Measurements from ENCODE around the gene CDKL2. TPM values are rescaled to one million over a fixed set of nuclear protein-coding genes. Genes with fewer than 3 reads are reported as not detected.
"Not testable (repeated sequence)": the region's sequence is repeated elsewhere in the genome, so short reads cannot be mapped to it uniquely, and the experiment has no call there.

Gene CDKL2

DNA sequence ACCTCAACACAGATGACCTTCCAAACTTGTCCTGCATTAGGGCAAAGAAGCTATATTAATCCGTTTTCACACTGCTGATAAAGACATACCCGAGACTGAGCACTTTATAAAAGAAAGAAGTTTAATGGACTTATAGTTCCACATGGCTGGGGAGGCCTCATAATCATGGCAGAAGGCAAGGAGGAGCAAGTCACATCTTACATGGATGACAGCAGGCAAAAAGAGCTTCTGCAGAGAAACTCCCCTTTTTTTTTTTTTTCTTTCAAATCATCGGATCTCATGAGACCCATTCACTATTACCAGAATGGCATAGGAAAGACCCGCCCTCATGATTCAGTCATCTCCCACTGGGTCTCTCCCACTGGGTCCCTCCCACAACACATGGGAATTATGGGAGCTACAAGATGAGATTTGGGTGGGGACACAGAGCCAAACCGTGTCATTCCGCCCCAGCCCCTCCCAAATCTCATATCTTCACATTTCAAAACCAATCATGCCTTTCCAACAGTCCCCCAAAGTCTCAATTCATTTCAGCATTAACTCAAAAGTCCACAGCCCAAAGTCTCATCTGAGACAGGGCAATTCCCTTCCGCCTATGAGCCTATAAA, 98.7 kb downstream of the CDKL2 start:
- peaks cover 15 to 66% of the 10 kb centered on the region in 2 donors for H3K36me3 ChIP-seq (replicated peaks in 1 of 2; ENCODE audit: control insufficient read depth in 2 of 2, insufficient read depth in 2 of 2, low read length in 2 of 2)
- not testable (repeated sequence) for H2BK12ac ChIP-seq (ENCODE audit: low read length); H4K91ac ChIP-seq (ENCODE audit: low read depth, low read length, poor library complexity); H3K4me2 ChIP-seq (ENCODE audit: insufficient read depth, low read length, poor library complexity, severe bottlenecking); DNase-seq (ENCODE audit: low spot score); H3K27ac ChIP-seq (replicated peaks; ENCODE audit: low read length); H3K23ac ChIP-seq (ENCODE audit: low read depth, low read length, poor library complexity); H2BK120ac ChIP-seq (ENCODE audit: low read depth, low read length); H3K14ac ChIP-seq (ENCODE audit: low read length); H3K27me3 ChIP-seq (ENCODE audit: control insufficient read depth in 3 of 3, insufficient read depth in 3 of 3, low read depth in 1 of 3, low read length in 3 of 3); H4K8ac ChIP-seq (ENCODE audit: low read depth, low read length); H3K4me3 ChIP-seq (ENCODE audit: low read length in 2 of 2); H3K9me3 ChIP-seq (replicated peaks in 1 of 2; ENCODE audit: control insufficient read depth in 2 of 2, insufficient read depth in 1 of 2, low read depth in 1 of 2, low read length in 2 of 2); H2BK15ac ChIP-seq (ENCODE audit: low read length); H2BK5ac ChIP-seq (ENCODE audit: low read length); H3K79me1 ChIP-seq (ENCODE audit: low read depth, low read length); H2AK5ac ChIP-seq (ENCODE audit: low read depth, low read length); H3K18ac ChIP-seq (ENCODE audit: low read length); H3K4ac ChIP-seq (ENCODE audit: low read length); H3K9ac ChIP-seq (ENCODE audit: low read depth, low read length, poor library complexity); H2AFZ ChIP-seq (ENCODE audit: low read length); H3K4me1 ChIP-seq (ENCODE audit: control insufficient read depth in 2 of 2, insufficient read depth in 1 of 2, low read depth in 1 of 2, low read length in 2 of 2)
- WGBS, 2 donors (ENCODE audit: extremely low coverage in 2 of 2, insufficient read length in 2 of 2, insufficient replicate concordance in 1 of 2): no CpG with 5 or more reads among the region's 7 CpGs

DNA sequence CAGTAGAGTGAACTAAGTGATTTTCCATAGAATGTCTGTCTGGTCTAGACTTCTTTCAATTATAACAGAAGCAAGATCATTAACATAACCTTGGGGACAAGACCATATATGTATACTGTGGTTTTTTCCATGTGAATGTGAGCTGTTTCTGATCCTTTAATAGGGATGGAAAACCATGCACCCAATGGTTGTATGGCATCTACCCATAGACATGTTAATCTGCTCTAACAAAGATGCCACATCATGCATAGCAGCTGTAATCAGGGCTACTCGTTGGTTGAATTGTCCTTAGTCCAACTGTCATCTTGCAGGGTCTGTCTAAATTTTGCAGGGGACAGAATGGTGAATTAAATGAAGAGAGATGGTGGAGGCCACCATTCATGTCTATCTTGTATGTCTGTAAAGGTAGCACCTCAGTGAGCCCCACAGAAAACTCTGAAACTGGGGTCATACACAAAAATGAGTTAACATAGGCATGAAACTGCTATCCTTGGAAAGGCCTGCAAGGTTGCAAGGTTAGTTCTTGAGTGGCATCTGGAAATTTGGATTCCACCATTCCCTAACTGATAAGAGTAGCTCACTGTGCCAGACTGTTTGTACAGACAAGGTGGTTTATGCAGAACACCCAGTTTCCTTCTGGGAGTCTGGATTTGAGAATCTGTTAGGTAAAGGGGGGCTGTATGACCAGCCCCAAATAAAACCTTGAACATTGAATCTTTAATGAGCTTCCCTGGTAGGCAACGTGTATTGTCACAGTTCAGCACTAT, 99.6 kb downstream of the CDKL2 start:
- Histone ChIP-seq H3K4me1 (ENCODE audit: control insufficient read depth in 2 of 2, insufficient read depth in 1 of 2, low read depth in 1 of 2, low read length in 2 of 2) (no peaks in the 10 kb centered on the region), H2BK15ac (ENCODE audit: low read length) (no peak overlapping the region), H2BK12ac (ENCODE audit: low read length) (no peak overlapping the region), H2BK5ac (ENCODE audit: low read length) (no peak overlapping the region), H3K4me3 (ENCODE audit: low read length in 2 of 2) (no peak overlapping the region), H3K4ac (ENCODE audit: low read length) (no peak overlapping the region), H2AK5ac (ENCODE audit: low read depth, low read length) (no peak overlapping the region), H3K23ac (ENCODE audit: low read depth, low read length, poor library complexity) (no peak overlapping the region), H3K27me3 (ENCODE audit: control insufficient read depth in 3 of 3, insufficient read depth in 3 of 3, low read depth in 1 of 3, low read length in 3 of 3) (no peaks in the 10 kb centered on the region), H2BK120ac (ENCODE audit: low read depth, low read length) (no peak overlapping the region), H3K18ac (ENCODE audit: low read length) (no peak overlapping the region), H3K36me3 (replicated peaks in 1 of 2; ENCODE audit: control insufficient read depth in 2 of 2, insufficient read depth in 2 of 2, low read length in 2 of 2) (peaks cover 15 to 75% of the 10 kb centered on the region in 2 donors), H3K9ac (ENCODE audit: low read depth, low read length, poor library complexity) (no peak overlapping the region), H3K14ac (ENCODE audit: low read length) (no peak overlapping the region), H3K9me3 (replicated peaks in 1 of 2; ENCODE audit: control insufficient read depth in 2 of 2, insufficient read depth in 1 of 2, low read depth in 1 of 2, low read length in 2 of 2) (peaks cover 7 to 9% of the 10 kb centered on the region in 2 donors), H4K91ac (ENCODE audit: low read depth, low read length, poor library complexity) (no peak overlapping the region), H2AFZ (ENCODE audit: low read length) (no peak overlapping the region), H3K79me1 (ENCODE audit: low read depth, low read length) (peaks cover 3% of the 10 kb centered on the region), H4K8ac (ENCODE audit: low read depth, low read length) (no peak overlapping the region), H3K4me2 (ENCODE audit: insufficient read depth, low read length, poor library complexity, severe bottlenecking) (no peak overlapping the region), H3K27ac (replicated peaks; ENCODE audit: low read length) (no peak overlapping the region)
- no CpG with 5 or more reads among the region's 2 CpGs for WGBS, 2 donors (ENCODE audit: extremely low coverage in 2 of 2, insufficient read length in 2 of 2, insufficient replicate concordance in 1 of 2)
- DNase-seq (ENCODE audit: low spot score): no peak

Small RNAs within 50 kb of the gene (small RNA-seq; reads per million reads assigned to genes)
- not detected for gene RF00019 (ENCODE audit: insufficient read depth)

Data from neuronal stem cell (in vitro differentiated cells).